HEK293 (cell line): ENCODE measurements around the gene MYADML2.

ENCODE experiments used
- CTCF ChIA-PET: fragments of 350-600 bp; formaldehyde crosslinking; extraction: SDS; loops from one replicate; lab custom pipeline; 2021; ENCODE audit warnings: antibody characterized with exemption; lab: Yijun Ruan, JAX
- POLR2A ChIA-PET: fragments of 300-600 bp; formaldehyde crosslinking; extraction: SDS; loops from one replicate; lab custom pipeline; 2020; ENCODE audit warnings: antibody characterized with exemption, inconsistent platforms; lab: Yijun Ruan, JAX
- H3K27ac ChIP-seq: fragments of 200-500 bp; sonication (Bioruptor generic); 2 replicates; pipeline ENCODE4 v1.5.1; 2014; ENCODE audit warnings: low read depth, low read length, control low read depth, inconsistent platforms; ENCODE audit errors: extremely low read depth
- H3K36me3 ChIP-seq, 2 experiments: fragments of 200-500 bp in 1 of 2; sonication (Bioruptor generic) in 1 of 2; 1 replicate in 1 of 2; 2 replicates in 1 of 2; pipeline ENCODE4 v1.5.1; 2014 to 2017; ENCODE audit warnings: inconsistent platforms in 2 of 2, low read length in 2 of 2; ENCODE audit not compliant: control insufficient read depth in 2 of 2, insufficient read depth in 1 of 2
- H3K4me1 ChIP-seq: fragments of 200-500 bp; sonication (Bioruptor generic); 2 replicates; pipeline ENCODE4 v1.5.1; 2014; ENCODE audit warnings: mild to moderate bottlenecking, low read length, inconsistent platforms; ENCODE audit not compliant: control insufficient read depth, insufficient read depth
- H3K4me3 ChIP-seq: 2 replicates; pipeline ENCODE4 v1.5.1; 2011; ENCODE audit warnings: low read depth, mild to moderate bottlenecking, control low read depth, low read length, moderate library complexity
- H3K9me3 ChIP-seq: fragments of 200-500 bp; sonication (Bioruptor generic); 2 replicates; pipeline ENCODE4 v1.5.1; 2014; ENCODE audit warnings: low read depth, low read length, inconsistent platforms; ENCODE audit not compliant: control insufficient read depth, insufficient read depth
- ZIC2 ChIP-seq: fragments of 450-650 bp; formaldehyde crosslinking; IDR thresholded peaks from 2 replicates; pipeline ENCODE4 v1.5.1; 2016; ENCODE audit warnings: missing biosample characterization, missing genetic modification characterization
- ZNF514 ChIP-seq: fragments of 450-650 bp; formaldehyde crosslinking; IDR thresholded peaks from 2 replicates; pipeline ENCODE4 v1.5.1; 2016; ENCODE audit warnings: missing biosample characterization, missing genetic modification characterization
- ZNF677 ChIP-seq: fragments of 450-650 bp; IDR thresholded peaks from 2 replicates; pipeline ENCODE4 v1.5.0; 2018; ENCODE audit warnings: missing biosample characterization, mild to moderate bottlenecking, missing genetic modification characterization, moderate library complexity
- TF ChIP-seq, protein P1 (sequence below): fragments of 450-650 bp; formaldehyde crosslinking; IDR thresholded peaks from 2 replicates; pipeline ENCODE4 v1.5.1; 2016; ENCODE audit warnings: missing biosample characterization, missing genetic modification characterization
- TF ChIP-seq, protein P2 (sequence below): fragments of 450-650 bp; formaldehyde crosslinking; IDR thresholded peaks from 2 replicates; pipeline ENCODE4 v1.5.1; 2016; ENCODE audit warnings: missing biosample characterization, missing genetic modification characterization
- TF ChIP-seq, protein P3 (sequence below): fragments of 450-650 bp; IDR thresholded peaks from 2 replicates; pipeline ENCODE4 v1.5.1; 2018; ENCODE audit warnings: missing biosample characterization, mild to moderate bottlenecking, missing genetic modification characterization
- TF ChIP-seq, protein P4 (sequence below): fragments of 450-650 bp; formaldehyde crosslinking; IDR thresholded peaks from 2 replicates; pipeline ENCODE4 v1.5.1; 2016; ENCODE audit warnings: missing biosample characterization, missing genetic modification characterization, low read depth

The MYADML2 gene

DNA sequence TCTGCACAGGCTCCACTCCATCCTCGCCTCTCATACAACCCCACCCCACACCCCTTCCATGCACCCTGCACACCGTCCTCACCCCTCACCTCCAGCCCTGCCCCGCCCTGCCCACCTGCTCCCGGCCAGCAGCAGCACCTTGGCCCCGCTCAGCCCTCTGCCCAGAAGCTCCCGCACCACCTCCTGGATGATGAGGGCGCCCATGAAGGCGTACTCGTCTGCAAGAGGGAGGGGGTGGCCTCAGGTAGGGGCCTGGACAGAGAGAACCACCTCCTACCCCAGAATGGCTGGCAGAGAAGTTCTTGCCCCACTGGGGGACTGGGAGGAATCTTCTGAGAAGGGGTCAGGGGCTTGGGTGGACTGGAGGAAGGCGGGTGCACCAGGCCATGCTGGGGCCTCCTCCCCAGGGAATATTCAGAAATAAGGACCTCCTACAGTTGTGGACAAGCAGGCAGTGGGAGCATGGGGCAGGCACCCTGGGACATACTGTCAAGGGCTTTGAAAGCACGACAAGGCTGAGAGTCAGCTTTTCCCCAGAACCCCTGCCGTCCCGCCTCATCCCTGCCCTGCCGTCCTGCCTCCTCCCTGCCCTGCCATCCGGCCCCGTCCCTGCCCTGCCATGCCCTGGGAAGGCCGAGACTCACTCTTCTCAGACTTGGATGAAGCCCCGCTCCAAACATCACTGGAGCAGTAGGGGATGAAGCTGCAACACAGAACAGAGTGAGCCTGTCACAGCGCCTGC is 10.8 kb upstream of the MYADML2 start:
- H3K27ac ChIP-seq, result no peak overlapping the region
- peaks cover 4% of the 10 kb centered on the region; the same call in 1 of the 2 replicates for H3K4me1 ChIP-seq
- H3K36me3 ChIP-seq, result no peaks in the 10 kb centered on the region
- H3K9me3 ChIP-seq, result no peaks in the 10 kb centered on the region
- TF ChIP-seq, protein P1, sequence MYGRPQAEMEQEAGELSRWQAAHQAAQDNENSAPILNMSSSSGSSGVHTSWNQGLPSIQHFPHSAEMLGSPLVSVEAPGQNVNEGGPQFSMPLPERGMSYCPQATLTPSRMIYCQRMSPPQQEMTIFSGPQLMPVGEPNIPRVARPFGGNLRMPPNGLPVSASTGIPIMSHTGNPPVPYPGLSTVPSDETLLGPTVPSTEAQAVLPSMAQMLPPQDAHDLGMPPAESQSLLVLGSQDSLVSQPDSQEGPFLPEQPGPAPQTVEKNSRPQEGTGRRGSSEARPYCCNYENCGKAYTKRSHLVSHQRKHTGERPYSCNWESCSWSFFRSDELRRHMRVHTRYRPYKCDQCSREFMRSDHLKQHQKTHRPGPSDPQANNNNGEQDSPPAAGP (tag by site-specific recombination), result no peak
- TF ChIP-seq ZNF677 (tag by site-specific recombination) (no peak), ZIC2 (tag by site-specific recombination) (peak; percentile 37; the same call in 1 of the 2 replicates)
- TF ChIP-seq, protein P2, sequence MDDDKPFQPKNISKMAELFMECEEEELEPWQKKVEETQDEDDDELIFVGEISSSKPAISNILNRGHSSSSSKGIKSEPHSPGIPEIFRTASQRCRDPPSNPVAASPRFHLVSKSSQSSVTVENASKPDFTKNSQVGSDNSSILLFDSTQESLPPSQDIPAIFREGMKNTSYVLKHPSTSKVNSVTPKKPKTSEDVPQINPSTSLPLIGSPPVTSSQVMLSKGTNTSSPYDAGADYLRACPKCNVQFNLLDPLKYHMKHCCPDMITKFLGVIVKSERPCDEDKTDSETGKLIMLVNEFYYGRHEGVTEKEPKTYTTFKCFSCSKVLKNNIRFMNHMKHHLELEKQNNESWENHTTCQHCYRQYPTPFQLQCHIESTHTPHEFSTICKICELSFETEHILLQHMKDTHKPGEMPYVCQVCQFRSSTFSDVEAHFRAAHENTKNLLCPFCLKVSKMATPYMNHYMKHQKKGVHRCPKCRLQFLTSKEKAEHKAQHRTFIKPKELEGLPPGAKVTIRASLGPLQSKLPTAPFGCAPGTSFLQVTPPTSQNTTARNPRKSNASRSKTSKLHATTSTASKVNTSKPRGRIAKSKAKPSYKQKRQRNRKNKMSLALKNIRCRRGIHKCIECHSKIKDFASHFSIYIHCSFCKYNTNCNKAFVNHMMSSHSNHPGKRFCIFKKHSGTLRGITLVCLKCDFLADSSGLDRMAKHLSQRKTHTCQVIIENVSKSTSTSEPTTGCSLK (tag by site-specific recombination), result no peak
- H3K4me3 ChIP-seq, result no peak overlapping the region
- POLR2A ChIA-PET, result no interaction called here
- CTCF ChIA-PET, result interaction anchor here (0.6 to 0.7 kb wide), 2 partner anchors 45 to 67 kb away, joined by 3 to 4 read pairs; no protein-coding TSS in a partner anchor

DNA sequence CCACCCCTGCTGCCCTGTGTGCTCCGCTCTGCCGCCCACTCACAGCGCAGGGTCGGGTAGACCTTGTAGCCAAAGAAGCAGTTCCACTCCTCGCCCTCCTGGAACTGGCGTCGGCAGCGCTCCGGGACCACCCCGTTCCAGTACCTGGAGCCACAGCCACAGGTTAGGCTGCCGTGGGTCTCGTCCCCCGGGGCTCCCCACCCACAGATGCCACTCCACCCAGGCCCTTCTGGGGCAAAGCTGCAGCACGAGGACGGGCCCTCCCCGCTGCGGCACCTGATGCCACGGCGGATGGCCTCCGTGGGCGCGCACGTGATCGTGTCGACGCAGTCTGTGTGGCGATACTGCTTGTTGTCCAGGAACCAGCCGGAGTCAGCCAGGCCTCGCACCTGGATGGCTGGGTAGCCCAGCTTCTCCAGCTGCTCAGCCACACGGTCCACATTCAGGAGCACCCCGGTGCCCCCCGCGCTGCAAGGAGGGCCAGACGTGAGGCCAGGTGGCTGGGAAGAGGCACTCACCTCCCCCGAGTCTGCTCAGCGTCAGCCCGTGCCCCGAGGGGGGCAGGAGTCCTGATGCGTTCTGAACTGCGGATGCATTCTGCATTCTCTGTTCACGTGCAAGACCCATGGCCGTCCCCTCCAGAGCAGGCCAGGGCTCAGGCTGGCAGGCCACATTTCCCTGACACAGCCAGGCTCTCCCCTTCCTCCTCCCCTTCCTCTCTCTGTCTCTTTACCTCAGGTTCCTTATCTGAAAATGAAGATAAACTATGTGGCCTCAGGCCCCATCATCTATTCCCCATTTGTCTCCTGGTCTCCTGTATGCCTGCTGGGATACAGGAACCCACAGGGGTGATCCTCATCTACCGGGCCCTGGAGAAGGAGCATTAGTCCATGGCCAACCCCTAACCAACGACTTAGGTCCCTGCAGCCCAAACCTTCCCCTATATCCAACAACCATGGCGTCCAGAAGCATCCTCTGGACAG is 9.9 kb upstream of the MYADML2 start:
- peaks cover 4% of the 10 kb centered on the region; the same call in 1 of the 2 replicates for H3K4me1 ChIP-seq
- CTCF ChIA-PET, result interaction anchor here (0.7 kb wide), 1 partner anchor 68 kb away, joined by 4 read pairs; no protein-coding TSS in a partner anchor
- TF ChIP-seq ZNF514, result no peak
- TF ChIP-seq, protein P3, sequence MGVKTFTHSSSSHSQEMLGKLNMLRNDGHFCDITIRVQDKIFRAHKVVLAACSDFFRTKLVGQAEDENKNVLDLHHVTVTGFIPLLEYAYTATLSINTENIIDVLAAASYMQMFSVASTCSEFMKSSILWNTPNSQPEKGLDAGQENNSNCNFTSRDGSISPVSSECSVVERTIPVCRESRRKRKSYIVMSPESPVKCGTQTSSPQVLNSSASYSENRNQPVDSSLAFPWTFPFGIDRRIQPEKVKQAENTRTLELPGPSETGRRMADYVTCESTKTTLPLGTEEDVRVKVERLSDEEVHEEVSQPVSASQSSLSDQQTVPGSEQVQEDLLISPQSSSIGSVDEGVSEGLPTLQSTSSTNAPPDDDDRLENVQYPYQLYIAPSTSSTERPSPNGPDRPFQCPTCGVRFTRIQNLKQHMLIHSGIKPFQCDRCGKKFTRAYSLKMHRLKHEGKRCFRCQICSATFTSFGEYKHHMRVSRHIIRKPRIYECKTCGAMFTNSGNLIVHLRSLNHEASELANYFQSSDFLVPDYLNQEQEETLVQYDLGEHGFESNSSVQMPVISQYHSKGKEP (tag by site-specific recombination), result 0 out of 2 replicates have a peak, but pooled peaks have one; percentile 43

DNA sequence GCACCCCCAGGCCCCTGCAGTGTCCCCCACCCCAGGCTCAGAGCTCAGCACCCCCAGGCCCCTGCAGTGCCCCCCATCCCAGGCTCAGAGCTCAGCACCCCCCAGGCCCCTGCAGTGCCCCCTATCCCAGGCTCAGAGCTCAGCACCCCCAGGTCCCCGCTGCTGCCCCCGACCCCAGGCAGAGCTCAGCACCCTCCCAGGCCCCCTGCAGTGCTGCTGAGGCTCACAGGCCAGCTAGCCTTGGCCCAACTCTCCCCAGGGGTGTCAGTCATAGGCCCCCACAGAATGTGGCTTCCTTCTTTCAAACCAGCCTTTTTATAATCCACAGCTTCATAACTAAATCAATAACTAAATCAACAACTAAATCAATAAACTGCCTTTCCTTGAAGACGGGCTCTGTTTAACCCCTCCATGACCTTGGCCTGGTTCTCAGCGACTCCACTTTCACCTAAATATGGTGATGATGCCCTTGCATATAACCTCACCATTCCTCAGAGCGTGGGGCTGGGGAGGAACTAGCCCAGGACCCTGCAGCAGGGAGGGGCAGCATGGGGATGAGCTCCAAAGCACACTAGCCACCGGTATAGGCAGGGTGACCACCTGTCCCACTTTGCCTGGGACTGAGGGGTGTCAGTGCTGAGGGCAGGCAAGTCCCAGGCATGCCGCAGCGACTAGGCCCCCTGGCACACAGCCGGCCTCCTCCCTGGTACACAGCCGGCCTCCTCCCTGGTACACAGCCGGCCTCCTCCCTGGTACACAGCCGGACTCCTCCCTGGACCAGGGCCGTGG is 8.9 kb upstream of the MYADML2 start:
- no peaks in the 10 kb centered on the region for H3K9me3 ChIP-seq
- CTCF ChIA-PET, result interaction anchor here (0.6 kb wide), 1 partner anchor 82 kb away, joined by 6 read pairs; the partner anchor contains the start of gene DCXR
- H3K36me3 ChIP-seq, result no peaks in the 10 kb centered on the region
- H3K4me1 ChIP-seq, result peaks cover 4% of the 10 kb centered on the region; the same call in 1 of the 2 replicates
- POLR2A ChIA-PET, result no interaction called here
- TF ChIP-seq ZIC2 (tag by site-specific recombination), result 0 out of 2 replicates have a peak, but pooled peaks have one; percentile 13
- TF ChIP-seq, protein P4, sequence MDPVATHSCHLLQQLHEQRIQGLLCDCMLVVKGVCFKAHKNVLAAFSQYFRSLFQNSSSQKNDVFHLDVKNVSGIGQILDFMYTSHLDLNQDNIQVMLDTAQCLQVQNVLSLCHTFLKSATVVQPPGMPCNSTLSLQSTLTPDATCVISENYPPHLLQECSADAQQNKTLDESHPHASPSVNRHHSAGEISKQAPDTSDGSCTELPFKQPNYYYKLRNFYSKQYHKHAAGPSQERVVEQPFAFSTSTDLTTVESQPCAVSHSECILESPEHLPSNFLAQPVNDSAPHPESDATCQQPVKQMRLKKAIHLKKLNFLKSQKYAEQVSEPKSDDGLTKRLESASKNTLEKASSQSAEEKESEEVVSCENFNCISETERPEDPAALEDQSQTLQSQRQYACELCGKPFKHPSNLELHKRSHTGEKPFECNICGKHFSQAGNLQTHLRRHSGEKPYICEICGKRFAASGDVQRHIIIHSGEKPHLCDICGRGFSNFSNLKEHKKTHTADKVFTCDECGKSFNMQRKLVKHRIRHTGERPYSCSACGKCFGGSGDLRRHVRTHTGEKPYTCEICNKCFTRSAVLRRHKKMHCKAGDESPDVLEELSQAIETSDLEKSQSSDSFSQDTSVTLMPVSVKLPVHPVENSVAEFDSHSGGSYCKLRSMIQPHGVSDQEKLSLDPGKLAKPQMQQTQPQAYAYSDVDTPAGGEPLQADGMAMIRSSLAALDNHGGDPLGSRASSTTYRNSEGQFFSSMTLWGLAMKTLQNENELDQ (tag by site-specific recombination), result no peak
- no peak overlapping the region for H3K27ac ChIP-seq
- no peak overlapping the region for H3K4me3 ChIP-seq

More for the DNA sequence above, 9.9 kb upstream of the MYADML2 start:
- Histone ChIP-seq H3K4me3 (no peak overlapping the region), H3K27ac (no peak overlapping the region), H3K36me3 (no peaks in the 10 kb centered on the region), H3K9me3 (no peaks in the 10 kb centered on the region)
- POLR2A ChIA-PET, result no interaction called here
